ENCODE results near the gene TBC1D10B.
A peak's percentile ranks its signal among the peaks of the same experiment; 100 is the strongest.

TBC1D10B gene

GRCh38 chr16:30370456-30371247 lies at the start of gene TBC1D10B:
Gene TBC1D10B (minus strand): TSS chr16:30370494. CDS start chr16:30370183, 311 bp downstream.
- TF ChIP-seq ZNF274 (IDR thresholded peaks at IDR 0.05; ENCODE audit: low read depth, low read length): no peak
- H3K4me3 ChIP-seq (ENCODE audit: low read length): peak within 1 kb of the TSS; percentile 65

GRCh38 chr16:30418350-30419181 lies 48.3 kb upstream of the TBC1D10B start:
- H3K4me3 ChIP-seq (ENCODE audit: low read length): peak overlapping the region; percentile 61; the same call in 1 of the 2 replicates
- TF ChIP-seq ZNF274 (IDR thresholded peaks at IDR 0.05; ENCODE audit: low read depth, low read length): no peak

- no peak for TF ChIP-seq ZNF274 (IDR thresholded peaks at IDR 0.05; ENCODE audit: low read depth, low read length)
- peak overlapping the region; percentile 61; the same call in 1 of the 2 replicates for H3K4me3 ChIP-seq (ENCODE audit: low read length)
Measured at GRCh38 chr16:30417529-30418349, 47.4 kb upstream of the TBC1D10B start.

GRCh38 chr16:30416624-30417528 lies 46.6 kb upstream of the TBC1D10B start:
- peak overlapping the region; percentile 61; the same call in 1 of the 2 replicates for H3K4me3 ChIP-seq (ENCODE audit: low read length)
- TF ChIP-seq ZNF274 (IDR thresholded peaks at IDR 0.05; ENCODE audit: low read depth, low read length): no peak

- TF ChIP-seq ZNF274 (IDR thresholded peaks at IDR 0.05; ENCODE audit: low read depth, low read length): no peak
- H3K4me3 ChIP-seq (ENCODE audit: low read length): no peak overlapping the region
Measured at GRCh38 chr16:30416047-30416603, 45.8 kb upstream of the TBC1D10B start.

- no peak overlapping the region for H3K4me3 ChIP-seq (ENCODE audit: low read length)
- no peak for TF ChIP-seq ZNF274 (IDR thresholded peaks at IDR 0.05; ENCODE audit: low read depth, low read length)
Measured at GRCh38 chr16:30414159-30414558, 43.9 kb upstream of the TBC1D10B start.

- no peak overlapping the region for H3K4me3 ChIP-seq (ENCODE audit: low read length)
- TF ChIP-seq ZNF274 (IDR thresholded peaks at IDR 0.05; ENCODE audit: low read depth, low read length): no peak
Measured at GRCh38 chr16:30413112-30413806, 43.0 kb upstream of the TBC1D10B start.

- no peak for TF ChIP-seq ZNF274 (IDR thresholded peaks at IDR 0.05; ENCODE audit: low read depth, low read length)
- no peak overlapping the region for H3K4me3 ChIP-seq (ENCODE audit: low read length)
Measured at GRCh38 chr16:30409125-30410060, 39.1 kb upstream of the TBC1D10B start.

- H3K4me3 ChIP-seq (ENCODE audit: low read length): peak overlapping the region; percentile 94
- no peak for TF ChIP-seq ZNF274 (IDR thresholded peaks at IDR 0.05; ENCODE audit: low read depth, low read length)
Measured at GRCh38 chr16:30407804-30408534, 37.7 kb upstream of the TBC1D10B start.

GRCh38 chr16:30407102-30407803 lies 37.0 kb upstream of the TBC1D10B start, which contains the start of gene ZNF771:
Gene ZNF771 (plus strand): TSS chr16:30407606. CDS start chr16:30408054, 448 bp downstream.
- no peak for TF ChIP-seq ZNF274 (IDR thresholded peaks at IDR 0.05; ENCODE audit: low read depth, low read length)
- H3K4me3 ChIP-seq (ENCODE audit: low read length): peak within 1 kb of the TSS; percentile 94
